GM12872 (cell line): ENCODE data around the gene CTXN1.

Experiments used
- TF ChIP-seq, protein P1 (sequence below): IDR thresholded peaks from 3 replicates; pipeline ENCODE4 v1.5.1; 2011; ENCODE audit warnings: low read depth, mild to moderate bottlenecking, low read length, moderate library complexity; ENCODE audit not compliant: insufficient read depth

CTXN1 gene

GRCh38 chr19:7926021-7926726, at the start of gene CTXN1:
Gene CTXN1, minus strand, starts transcription at chr19:7926135. Its CDS starts 597 bp downstream, at chr19:7925538.
- TF ChIP-seq, protein P1, sequence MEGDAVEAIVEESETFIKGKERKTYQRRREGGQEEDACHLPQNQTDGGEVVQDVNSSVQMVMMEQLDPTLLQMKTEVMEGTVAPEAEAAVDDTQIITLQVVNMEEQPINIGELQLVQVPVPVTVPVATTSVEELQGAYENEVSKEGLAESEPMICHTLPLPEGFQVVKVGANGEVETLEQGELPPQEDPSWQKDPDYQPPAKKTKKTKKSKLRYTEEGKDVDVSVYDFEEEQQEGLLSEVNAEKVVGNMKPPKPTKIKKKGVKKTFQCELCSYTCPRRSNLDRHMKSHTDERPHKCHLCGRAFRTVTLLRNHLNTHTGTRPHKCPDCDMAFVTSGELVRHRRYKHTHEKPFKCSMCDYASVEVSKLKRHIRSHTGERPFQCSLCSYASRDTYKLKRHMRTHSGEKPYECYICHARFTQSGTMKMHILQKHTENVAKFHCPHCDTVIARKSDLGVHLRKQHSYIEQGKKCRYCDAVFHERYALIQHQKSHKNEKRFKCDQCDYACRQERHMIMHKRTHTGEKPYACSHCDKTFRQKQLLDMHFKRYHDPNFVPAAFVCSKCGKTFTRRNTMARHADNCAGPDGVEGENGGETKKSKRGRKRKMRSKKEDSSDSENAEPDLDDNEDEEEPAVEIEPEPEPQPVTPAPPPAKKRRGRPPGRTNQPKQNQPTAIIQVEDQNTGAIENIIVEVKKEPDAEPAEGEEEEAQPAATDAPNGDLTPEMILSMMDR, result no peak

GRCh38 chr19:7975037-7975436, 49.1 kb upstream of the CTXN1 start:
- TF ChIP-seq, protein P1, result no peak

GRCh38 chr19:7973883-7974282, 47.9 kb upstream of the CTXN1 start:
- TF ChIP-seq, protein P1, result no peak

GRCh38 chr19:7971553-7972520, 45.9 kb upstream of the CTXN1 start:
- TF ChIP-seq, protein P1, result no peak

DNA sequence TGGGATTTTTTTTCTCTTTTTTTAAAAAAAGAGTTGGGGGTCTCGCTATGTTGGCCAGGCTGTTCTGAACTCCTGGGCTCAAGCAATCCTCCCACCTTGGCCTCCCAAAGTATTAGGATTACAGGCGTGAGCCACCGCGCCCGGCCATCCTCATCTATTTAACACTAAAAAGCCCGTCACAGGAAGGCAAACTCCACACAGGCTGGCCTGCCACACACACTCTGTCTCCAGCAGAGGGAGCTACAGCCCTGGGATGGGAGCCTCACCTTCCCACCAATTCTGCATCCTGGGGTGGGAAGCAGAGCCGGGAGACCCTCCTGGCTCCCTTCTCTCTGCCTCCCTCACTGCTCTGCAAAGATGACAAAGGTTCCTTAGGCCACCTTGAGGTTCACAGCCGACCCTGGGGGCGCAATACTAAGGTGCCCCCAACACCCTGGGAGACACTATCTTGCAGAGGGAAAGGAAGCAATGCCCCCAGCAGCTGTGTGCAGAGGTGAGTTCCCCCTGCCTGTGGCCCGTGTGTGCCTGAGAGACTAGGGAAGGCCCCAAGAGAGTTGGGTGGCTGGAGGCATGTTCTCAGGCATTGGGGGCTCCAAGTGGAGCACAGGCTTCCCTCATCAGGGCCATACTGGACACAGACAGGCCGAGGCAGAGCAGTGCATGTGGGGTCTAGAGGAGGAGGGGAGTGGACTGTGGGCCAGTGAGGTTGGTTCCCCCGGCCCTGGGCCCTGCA, 44.9 kb upstream of the CTXN1 start:
- TF ChIP-seq, protein P1, result peak; percentile 82

GRCh38 chr19:7969555-7969939, 43.6 kb upstream of the CTXN1 start:
- TF ChIP-seq, protein P1, result no peak

DNA sequence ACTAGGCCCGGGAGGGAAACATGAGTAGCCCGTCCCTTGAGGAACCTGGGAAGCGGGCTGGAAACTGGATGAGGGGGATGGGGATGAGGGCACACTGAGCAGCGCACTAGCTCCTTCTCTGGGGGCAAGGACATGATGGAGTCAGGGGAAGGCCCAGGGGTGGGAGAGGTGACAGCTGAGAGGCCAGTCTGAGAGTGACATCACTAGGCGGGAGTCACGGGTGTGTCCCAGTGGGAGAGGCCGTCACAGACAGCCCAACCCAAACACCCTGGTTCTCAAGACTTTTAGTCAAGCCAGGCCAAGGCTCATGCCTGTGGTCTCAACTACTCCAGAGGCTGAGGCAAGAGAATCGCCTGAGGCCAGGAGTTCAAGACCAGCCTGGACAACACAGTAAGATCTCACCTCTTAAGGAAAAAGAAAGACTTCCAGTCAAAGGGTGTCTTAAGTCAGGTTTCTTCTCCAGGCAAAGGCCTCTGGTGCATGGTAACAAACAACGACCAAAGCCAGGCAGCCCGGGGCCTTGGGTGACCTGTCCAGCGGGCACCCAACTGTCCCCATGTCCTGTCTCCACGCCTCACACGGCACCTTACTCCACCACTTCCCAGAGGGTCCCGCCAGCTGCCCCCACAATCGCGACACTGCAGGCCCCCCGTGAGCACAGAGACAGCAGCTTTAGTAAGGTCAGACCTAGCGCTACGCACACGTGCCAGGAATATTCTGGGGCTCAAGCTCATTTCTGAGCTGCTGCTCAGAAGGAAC, 43.0 kb upstream of the CTXN1 start:
- TF ChIP-seq, protein P1, result no peak
